Mammary epithelial cell (primary cell): Measurements from ENCODE around the gene UNC13D.

Experiments
- EZH2 ChIP-seq: IDR thresholded peaks from 2 replicates; pipeline ENCODE4 v1.6.1; 2012; ENCODE audit warnings: low read length, inconsistent platforms, borderline replicate concordance
- TF ChIP-seq, protein P1 (sequence below), 2 donors: IDR thresholded peaks in 1 of 2; conservative IDR thresholded peaks in 1 of 2; 2 replicates each; pipeline ENCODE4 v1.5.1; 2011 to 2012; ENCODE audit warnings: inconsistent platforms in 2 of 2, low read length in 2 of 2, mild to moderate bottlenecking in 2 of 2, control low read depth in 1 of 2, low read depth in 1 of 2; ENCODE audit not compliant: insufficient read depth in 1 of 2; ENCODE audit errors: extremely low read depth in 1 of 2

DNA sequence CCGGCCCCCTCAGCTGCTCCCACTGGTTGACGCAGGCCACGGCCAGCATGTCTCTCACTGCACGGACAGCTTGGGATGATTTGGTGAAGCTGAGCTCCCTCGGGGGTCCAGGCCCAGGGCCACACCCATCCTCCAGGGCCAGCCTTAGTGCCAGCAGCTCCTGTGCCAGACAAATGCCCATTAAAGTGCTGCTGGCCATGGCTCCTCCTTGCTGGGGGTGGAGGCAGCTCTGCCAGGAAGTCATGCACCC lies 31.7 kb upstream of the UNC13D start:
- TF ChIP-seq, protein P1, sequence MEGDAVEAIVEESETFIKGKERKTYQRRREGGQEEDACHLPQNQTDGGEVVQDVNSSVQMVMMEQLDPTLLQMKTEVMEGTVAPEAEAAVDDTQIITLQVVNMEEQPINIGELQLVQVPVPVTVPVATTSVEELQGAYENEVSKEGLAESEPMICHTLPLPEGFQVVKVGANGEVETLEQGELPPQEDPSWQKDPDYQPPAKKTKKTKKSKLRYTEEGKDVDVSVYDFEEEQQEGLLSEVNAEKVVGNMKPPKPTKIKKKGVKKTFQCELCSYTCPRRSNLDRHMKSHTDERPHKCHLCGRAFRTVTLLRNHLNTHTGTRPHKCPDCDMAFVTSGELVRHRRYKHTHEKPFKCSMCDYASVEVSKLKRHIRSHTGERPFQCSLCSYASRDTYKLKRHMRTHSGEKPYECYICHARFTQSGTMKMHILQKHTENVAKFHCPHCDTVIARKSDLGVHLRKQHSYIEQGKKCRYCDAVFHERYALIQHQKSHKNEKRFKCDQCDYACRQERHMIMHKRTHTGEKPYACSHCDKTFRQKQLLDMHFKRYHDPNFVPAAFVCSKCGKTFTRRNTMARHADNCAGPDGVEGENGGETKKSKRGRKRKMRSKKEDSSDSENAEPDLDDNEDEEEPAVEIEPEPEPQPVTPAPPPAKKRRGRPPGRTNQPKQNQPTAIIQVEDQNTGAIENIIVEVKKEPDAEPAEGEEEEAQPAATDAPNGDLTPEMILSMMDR (conservative IDR thresholded peaks at IDR 0.05 in 1 of 2, IDR thresholded peaks at IDR 0.05 in 1 of 2; ENCODE audit: extremely low read depth in 1 of 2, insufficient read depth in 1 of 2, low read depth in 1 of 2, low read length in 2 of 2) = no peak
- TF ChIP-seq EZH2 = no peak
